Ascending aorta (tissue), 2 donors: ENCODE data around the gene TNPO1. TPM values are rescaled to one million over a fixed set of nuclear protein-coding genes. Genes with fewer than 3 reads are reported as not detected.

Experiments used
- DNase-seq, 2 donors: peaks; one replicate each; pipeline ENCODE4 v3.0.0-alpha.2; 2019; ENCODE audit warnings: low spot score in 2 of 2
- H3K27ac ChIP-seq, 2 donors: fragments of 200-600 bp; sonication (generic); one replicate each; pipeline ENCODE4 v1.5.1; 2016 to 2017; ENCODE audit warnings: mild to moderate bottlenecking in 1 of 2
- H3K27me3 ChIP-seq: fragments of 200-600 bp; sonication (generic); one replicate; pipeline ENCODE4 v1.5.1; 2017
- H3K36me3 ChIP-seq, 2 donors: fragments of 200-600 bp; sonication (generic); one replicate each; pipeline ENCODE4 v1.5.1; 2016
- H3K4me1 ChIP-seq, 2 donors: fragments of 200-600 bp; sonication (generic); one replicate each; pipeline ENCODE4 v1.5.1; 2016 to 2017; ENCODE audit warnings: mild to moderate bottlenecking in 1 of 2
- H3K4me3 ChIP-seq, 2 donors: fragments of 200-600 bp; sonication (generic); one replicate each; pipeline ENCODE4 v1.5.1; 2016 to 2017; ENCODE audit warnings: mild to moderate bottlenecking in 1 of 2
- H3K9me3 ChIP-seq, 2 donors: fragments of 200-600 bp; sonication (generic); one replicate each; pipeline ENCODE4 v1.5.1; 2016
- CTCF ChIP-seq, 3 experiments: fragments of 200-600 bp in 2 of 3; fragments of 450-650 bp in 1 of 3; sonication (generic) in 2 of 3; IDR thresholded peaks; one replicate each; pipeline ENCODE4 v1.5.1; 2016 to 2019; ENCODE audit warnings: antibody characterized with exemption in 3 of 3, mild to moderate bottlenecking in 1 of 3, moderate library complexity in 1 of 3
- intact Hi-C: fragments of 100-400 bp; cut with DNase I; formaldehyde crosslinking; loops from one replicate; pipeline ENCODE4 v1.15.1; 2023
- total RNA-seq: library from RNA; depleted of rRNA; stranded (reverse); fragments of >200 nt; gene quantifications from one replicate; pipeline ENCODE4 v1.1.0, GENCODE V29; 2016

Gene TNPO1
- total RNA-seq, 1 donor from 2014 or later, result 48.5 TPM

DNA sequence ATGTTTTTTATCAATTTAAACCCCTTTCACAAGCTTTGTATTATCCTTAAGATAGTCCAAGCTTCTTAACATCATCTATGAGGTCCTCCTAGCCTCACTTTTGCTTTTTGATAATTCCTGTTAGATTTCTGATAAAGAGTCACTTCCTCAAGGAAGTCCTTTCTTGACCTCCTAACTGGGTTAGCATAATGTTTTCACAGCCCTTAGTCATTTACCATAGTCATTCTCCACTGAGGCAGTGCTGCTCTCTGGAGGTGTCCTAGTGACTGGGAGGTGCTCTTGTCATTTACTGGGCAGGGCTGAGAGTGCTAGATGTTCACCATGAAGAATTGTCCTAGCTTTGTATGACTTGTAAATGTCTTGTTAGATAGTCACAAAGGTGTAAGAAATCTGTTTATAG, 26.4 kb downstream of the TNPO1 start:
- H3K27ac ChIP-seq, result no peak overlapping the region
- H3K36me3 ChIP-seq, result no peaks in the 10 kb centered on the region
- no peak for DNase-seq
- H3K9me3 ChIP-seq, result no peaks in the 10 kb centered on the region
- no peaks in the 10 kb centered on the region for H3K27me3 ChIP-seq
- intact Hi-C loops, result loop anchor here (5.0 to 10.0 kb wide), 2 partner anchors 231 to 478 kb away; no protein-coding TSS in a partner anchor
- peak in 2 of 3 experiments; percentile 14 to 41 for TF ChIP-seq CTCF (IDR thresholded peaks at IDR 0.05)
- H3K4me3 ChIP-seq, result no peak overlapping the region
- H3K4me1 ChIP-seq, result peaks cover 20 to 45% of the 10 kb centered on the region in 2 donors

DNA sequence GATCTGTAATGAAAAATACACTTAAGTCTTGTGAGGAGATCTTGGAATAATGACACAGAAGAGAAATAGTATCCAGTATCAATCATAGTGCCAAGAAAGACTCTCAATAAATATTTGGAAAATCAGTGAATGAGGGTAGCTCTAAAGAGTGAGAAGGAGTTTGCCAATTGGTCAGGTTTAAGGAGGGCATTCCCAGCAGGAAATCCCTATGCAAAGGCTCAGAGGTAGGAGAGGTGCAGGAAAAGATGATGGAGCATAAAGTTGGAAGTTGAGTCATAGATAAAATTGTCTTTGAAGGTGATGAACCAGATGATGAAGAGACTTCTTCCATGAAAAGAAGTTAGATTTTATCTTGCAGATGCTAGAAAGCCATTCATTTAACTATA, 27.8 kb downstream of the TNPO1 start:
- TF ChIP-seq CTCF (IDR thresholded peaks at IDR 0.05), result no peak
- Histone ChIP-seq H3K9me3 (no peaks in the 10 kb centered on the region), H3K4me3 (no peak overlapping the region), H3K4me1 (peaks cover 16 to 43% of the 10 kb centered on the region in 2 donors), H3K27ac (no peak overlapping the region), H3K36me3 (no peaks in the 10 kb centered on the region), H3K27me3 (no peaks in the 10 kb centered on the region)
- no peak for DNase-seq
- intact Hi-C loops, result loop anchor here (5.0 to 10.0 kb wide), 2 partner anchors 232 to 479 kb away; no protein-coding TSS in a partner anchor

GRCh38 chr5:72845889-72846288, 29.4 kb downstream of the TNPO1 start:
- H3K27me3 ChIP-seq, result no peaks in the 10 kb centered on the region
- peaks cover 9 to 45% of the 10 kb centered on the region in 2 donors for H3K4me1 ChIP-seq
- H3K9me3 ChIP-seq, result no peaks in the 10 kb centered on the region
- intact Hi-C loops, result loop anchor here (5.0 to 10.0 kb wide), 2 partner anchors 111 to 481 kb away; partner anchors contain the start of gene FCHO2
- no peaks in the 10 kb centered on the region for H3K36me3 ChIP-seq
- no peak for TF ChIP-seq CTCF (IDR thresholded peaks at IDR 0.05)
- no peak overlapping the region for H3K27ac ChIP-seq
- DNase-seq, result no peak
- H3K4me3 ChIP-seq, result no peak overlapping the region

- intact Hi-C loops, result loop anchor here (5.0 to 10.0 kb wide), 2 partner anchors 111 to 482 kb away; partner anchors contain the start of gene FCHO2
- peaks cover 9 to 47% of the 10 kb centered on the region in 2 donors for H3K4me1 ChIP-seq
These were observed 30.0 kb downstream of the TNPO1 start for GRCh38 chr5:72846483-72846882.

GRCh38 chr5:72847439-72847838, 31.0 kb downstream of the TNPO1 start:
- DNase-seq, result no peak
- Histone ChIP-seq H3K9me3 (no peaks in the 10 kb centered on the region), H3K36me3 (no peaks in the 10 kb centered on the region), H3K27ac (peak overlapping the region; percentile 90 to 94), H3K27me3 (no peaks in the 10 kb centered on the region), H3K4me1 (peaks cover 9 to 46% of the 10 kb centered on the region in 2 donors), H3K4me3 (peak overlapping the region; percentile 89 to 97)
- intact Hi-C loops, result loop anchor here (5.0 to 10.0 kb wide), 2 partner anchors 110 to 483 kb away; partner anchors contain the start of gene FCHO2
- no peak for TF ChIP-seq CTCF (IDR thresholded peaks at IDR 0.05)

More at GRCh38 chr5:72846483-72846882, 30.0 kb downstream of the TNPO1 start:
- TF ChIP-seq CTCF (IDR thresholded peaks at IDR 0.05), result no peak
- H3K36me3 ChIP-seq, result no peaks in the 10 kb centered on the region
- H3K4me3 ChIP-seq, result no peak overlapping the region
- no peak overlapping the region for H3K27ac ChIP-seq
- DNase-seq, result no peak
- H3K9me3 ChIP-seq, result no peaks in the 10 kb centered on the region
- H3K27me3 ChIP-seq, result no peaks in the 10 kb centered on the region
